HepG2 (cell line): ENCODE results near the gene PELI1. TPM values are rescaled to one million over a fixed set of nuclear protein-coding genes. Genes with fewer than 3 reads are reported as not detected.

Experiments
- ATAC-seq: fragments of 200-7000 bp; cut with Tn5 transposase; 3 replicates; pipeline ENCODE4 v1.9.1; 2020; ENCODE audit warnings: mild to moderate bottlenecking, moderate library complexity
- BruUV-seq: library from RNA; stranded (reverse); fragments of 400-500 nt; replicated peaks from 2 replicates; lab custom pipeline; 2021; lab: Mats Ljungman, UMichigan
- CTCF ChIA-PET: fragments of 300-600 bp; formaldehyde crosslinking; extraction: SDS; loops from one replicate; lab custom pipeline; 2021; ENCODE audit warnings: low total read pairs, inconsistent platforms, low intra/inter-chr PET ratio; lab: Yijun Ruan, JAX
- POLR2A ChIA-PET: fragments of 350-600 bp; sonication (Branson Sonifier 250); formaldehyde crosslinking; loops from one replicate; lab custom pipeline; 2020; ENCODE audit warnings: antibody characterized with exemption, inconsistent platforms; lab: Yijun Ruan, JAX
- DNase-seq: peaks from one replicate; pipeline ENCODE4 v3.0.0-alpha.2; 2015; ENCODE audit warnings: low spot score
- FAIRE-seq: peaks from 3 replicates; lab custom pipeline; 2011; peaks lifted over from hg19 to GRCh38; lab: Jason Lieb, UNC
- H2AFZ ChIP-seq: one replicate; pipeline ENCODE4 v1.6.1; 2011; ENCODE audit warnings: low read length, inconsistent platforms
- H3K27ac ChIP-seq: fragments of 300-600 bp; 3 replicates; pipeline ENCODE4 v1.8.0; 2011; ENCODE audit warnings: mixed run types, mild to moderate bottlenecking, mixed read lengths, low read length, inconsistent platforms; ENCODE audit not compliant: insufficient read depth; ENCODE audit errors: extremely low read length
- H3K27me3 ChIP-seq, 2 experiments: fragments of 200-600 bp in 1 of 2; 2 replicates in 1 of 2; 3 replicates in 1 of 2; pipeline versions ENCODE4 v1.6.0 to v1.8.0; 2011; ENCODE audit warnings: low read length in 2 of 2, mild to moderate bottlenecking in 2 of 2, moderate library complexity in 2 of 2, inconsistent platforms in 1 of 2; ENCODE audit not compliant: insufficient read depth in 2 of 2, control insufficient read depth in 1 of 2
- H3K36me3 ChIP-seq, 2 experiments: fragments of 200-600 bp in 1 of 2; replicated peaks in 1 of 2; 2 replicates in 1 of 2; 3 replicates in 1 of 2; pipeline versions ENCODE4 v1.5.1 to v1.8.0; 2011; ENCODE audit warnings: low read length in 2 of 2, inconsistent platforms in 1 of 2; ENCODE audit not compliant: insufficient read depth in 2 of 2, control insufficient read depth in 1 of 2
- H3K4me1 ChIP-seq: 2 replicates; pipeline ENCODE4 v1.5.1; 2012; ENCODE audit warnings: low read length, inconsistent platforms; ENCODE audit not compliant: insufficient read depth
- H3K4me2 ChIP-seq: 2 replicates; pipeline ENCODE4 v1.6.0; 2011; ENCODE audit warnings: low read depth, low read length, inconsistent platforms
- H3K4me3 ChIP-seq, 3 experiments: fragments of 200-600 bp in 1 of 3; sonication (generic), shearing (Covaris generic) in 1 of 3; replicated peaks in 1 of 3; 2 replicates each; pipeline ENCODE4 v1.5.1; 2011 to 2016; ENCODE audit warnings: low read length in 3 of 3, inconsistent platforms in 2 of 3, low read depth in 2 of 3, mild to moderate bottlenecking in 2 of 3, control low read depth in 1 of 3, mixed read lengths in 1 of 3; ENCODE audit not compliant: insufficient read depth in 1 of 3
- H3K79me2 ChIP-seq: one replicate; pipeline ENCODE4 v1.6.1; 2011; ENCODE audit warnings: low read length, inconsistent platforms; ENCODE audit not compliant: insufficient read depth
- H3K9ac ChIP-seq: 2 replicates; pipeline ENCODE4 v1.6.0; 2011; ENCODE audit warnings: mild to moderate bottlenecking, low read depth, low read length, inconsistent platforms; ENCODE audit not compliant: insufficient read depth
- H3K9me3 ChIP-seq: 2 replicates; pipeline ENCODE4 v1.5.1; 2012; ENCODE audit warnings: mild to moderate bottlenecking, low read length
- H4K20me1 ChIP-seq: 2 replicates; pipeline ENCODE4 v1.6.0; 2011; ENCODE audit warnings: inconsistent platforms, mild to moderate bottlenecking, low read length, moderate library complexity; ENCODE audit not compliant: insufficient read depth
- ARID5B ChIP-seq: IDR thresholded peaks from 2 replicates; pipeline ENCODE4 v1.4.0; 2020; ENCODE audit warnings: mild to moderate bottlenecking, missing genetic modification reagents
- ELF1 ChIP-seq: sonication (generic); formaldehyde crosslinking; IDR thresholded peaks from 2 replicates; pipeline ENCODE4 v1.4.0; 2020; ENCODE audit warnings: missing genetic modification reagents
- FOXA3 ChIP-seq: IDR thresholded peaks from 2 replicates; pipeline ENCODE4 v1.6.1; 2016; ENCODE audit warnings: missing genetic modification reagents, missing compliant biosample characterization
- FOXP1 ChIP-seq, 2 experiments: fragments of 450-650 bp in 1 of 2; IDR thresholded peaks; 2 replicates each; pipeline ENCODE4 v1.6.1; 2017 to 2018; ENCODE audit warnings: antibody characterized with exemption in 1 of 2
- ZNF12 ChIP-seq: sonication (generic); formaldehyde crosslinking; IDR thresholded peaks from 2 replicates; pipeline ENCODE4 v1.5.0; 2020; ENCODE audit warnings: missing genetic modification reagents
- ZNF205 ChIP-seq: IDR thresholded peaks from 2 replicates; pipeline ENCODE4 v1.6.1; 2018; ENCODE audit warnings: missing biosample characterization, missing genetic modification reagents
- ZNF558 ChIP-seq: sonication (generic); formaldehyde crosslinking; IDR thresholded peaks from 2 replicates; pipeline ENCODE4 v1.9.0; 2022; ENCODE audit warnings: mild to moderate bottlenecking, missing genetic modification reagents, borderline replicate concordance
- WGBS: methylation state at CpG from one replicate; pipeline ENCODE4 v1.1.6; 2017; ENCODE audit warnings: low lambda C conversion rate; 5-methylcytosine and 5-hydroxymethylcytosine counted together
- in situ Hi-C: cut with HindIII; loops from 2 replicates; pipeline ENCODE4 v1.10.0; 2017; ENCODE audit warnings: low pct_unique_long_range_greater_than_20kb; ENCODE audit not compliant: extremely low pct_ligation_motif_present
- intact Hi-C: fragments of 100-400 bp; cut with micrococcal nuclease; formaldehyde crosslinking; loops from one replicate; pipeline ENCODE4 v1.10.0; 2022; ENCODE audit not compliant: unreplicated experiment
- polyA plus RNA-seq, 8 experiments: library from polyadenylated mRNA; depleted of rRNA in 3 of 8; stranded (reverse) in 7 of 8; unstranded in 1 of 8; fragments of >200 nt; fragmentation: Illumina TruSeq in 4 of 8; extraction: Trizol in 4 of 8; gene quantifications; 2 replicates each; pipeline versions ENCODE4 v1.2.1 to v1.2.3, GENCODE V29; 2011 to 2016; ENCODE audit warnings: low read depth in 4 of 8, missing spikeins in 1 of 8, mixed read lengths in 1 of 8; ENCODE audit not compliant: insufficient read depth in 1 of 8
- total RNA-seq, 5 experiments: library from RNA; depleted of rRNA; stranded (reverse); fragments of >200 nt; fragmentation: Illumina TruSeq; extraction: Trizol; gene quantifications; 2 replicates each; pipeline ENCODE4 v1.2.3, GENCODE V29; 2016; ENCODE audit warnings: low read depth in 1 of 5

PELI1 gene
- total and polyA plus RNA-seq, 2 of the 13 experiments (the other 11 are each of a cell fraction or from before 2014, with no cell fraction given), result 12.5 to 16.2 TPM

GRCh38 chr2:64063454-64063853 lies 80.8 kb downstream of the PELI1 start:
- H3K4me2 ChIP-seq, result peak overlapping the region; percentile 59
- in situ Hi-C loops, result no loop called here
- H3K27ac ChIP-seq, result no peak overlapping the region

More at GRCh38 chr2:64063454-64063853, 80.8 kb downstream of the PELI1 start:
- no peak for DNase-seq
- ATAC-seq, result peak; percentile 21; the same call in 2 of the 3 replicates
- H3K9me3 ChIP-seq, result no peaks in the 10 kb centered on the region
- ChIA-PET POLR2A (no interaction called here), CTCF (no interaction called here)
- no peak overlapping the region for H3K9ac ChIP-seq
- peaks cover 2 to 12% of the 10 kb centered on the region in 2 experiments; a peak in 1 of 5 replicates for H3K27me3 ChIP-seq
- no peaks in the 10 kb centered on the region for H4K20me1 ChIP-seq
- no TSS peak for BruUV-seq
- intact Hi-C loops, result no loop called here
- no peak overlapping the region for H3K4me3 ChIP-seq
- no peaks in the 10 kb centered on the region for H3K36me3 ChIP-seq
- no peaks in the 10 kb centered on the region for H3K79me2 ChIP-seq
- H3K4me1 ChIP-seq, result peaks cover 29% of the 10 kb centered on the region
- 55% methylated on average over 3 of the region's 3 CpGs for WGBS
- FAIRE-seq, result no peak
- TF ChIP-seq ZNF558 (CRISPR knock-in tag) (no peak), ARID5B (0 out of 2 replicates have a peak, but pooled peaks have one; percentile 4), ZNF12 (CRISPR knock-in tag) (no peak), ZNF205 (CRISPR knock-in tag) (peak; percentile 98), FOXA3 (CRISPR knock-in tag) (peak; percentile 17; the same call in 1 of the 2 replicates), ELF1 (no peak), FOXP1 (IDR thresholded peaks at IDR 0.05) (no peak), FOXP1 (CRISPR knock-in tag; IDR thresholded peaks at IDR 0.05) (0 out of 2 replicates have a peak, but pooled peaks have one; percentile 10)
- no peak overlapping the region for H2AFZ ChIP-seq
